ENCODE measurements around the gene NT5C1B. TPM values are rescaled to one million over a fixed set of nuclear protein-coding genes. Genes with fewer than 3 reads are reported as not detected.

NT5C1B gene
- total RNA-seq, 1 experiment from 2014 or later, result not detected

DNA sequence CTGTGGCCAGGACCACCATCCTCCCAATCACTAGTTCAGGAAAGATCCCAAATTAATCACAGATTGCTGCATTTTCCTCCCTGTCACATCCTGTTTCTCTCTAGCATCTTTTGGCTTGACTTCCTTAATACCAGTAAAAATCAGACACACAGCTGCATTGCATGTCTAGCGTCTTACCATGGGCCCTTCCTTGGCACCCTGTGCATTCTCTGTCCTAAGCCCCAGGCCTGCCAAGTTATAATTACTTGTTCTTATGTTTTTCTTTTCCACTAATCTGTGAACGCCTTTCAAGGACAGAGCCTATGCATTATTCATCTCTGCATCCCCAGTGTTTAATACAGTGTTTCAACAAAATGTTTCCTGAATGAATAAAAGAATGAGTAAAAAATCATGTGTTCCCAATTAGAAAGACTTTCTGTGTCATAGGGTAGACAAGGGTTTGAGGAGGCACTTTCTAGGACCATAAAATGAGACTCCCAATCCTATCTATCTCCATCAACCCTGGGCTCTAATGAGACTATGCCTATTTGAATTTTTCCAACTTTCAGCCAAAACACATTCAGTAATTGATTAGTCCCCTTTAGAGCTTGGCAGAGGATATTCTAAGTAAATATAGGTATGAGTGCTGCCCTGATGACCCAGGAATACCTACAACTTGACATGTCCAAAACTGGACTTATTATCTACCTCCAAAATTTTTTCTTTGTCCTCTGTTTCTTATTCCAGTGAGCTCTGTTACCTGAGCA is 10.3 kb upstream of the NT5C1B start:
- DNase-seq (ENCODE audit: low read depth), result no peak

DNA sequence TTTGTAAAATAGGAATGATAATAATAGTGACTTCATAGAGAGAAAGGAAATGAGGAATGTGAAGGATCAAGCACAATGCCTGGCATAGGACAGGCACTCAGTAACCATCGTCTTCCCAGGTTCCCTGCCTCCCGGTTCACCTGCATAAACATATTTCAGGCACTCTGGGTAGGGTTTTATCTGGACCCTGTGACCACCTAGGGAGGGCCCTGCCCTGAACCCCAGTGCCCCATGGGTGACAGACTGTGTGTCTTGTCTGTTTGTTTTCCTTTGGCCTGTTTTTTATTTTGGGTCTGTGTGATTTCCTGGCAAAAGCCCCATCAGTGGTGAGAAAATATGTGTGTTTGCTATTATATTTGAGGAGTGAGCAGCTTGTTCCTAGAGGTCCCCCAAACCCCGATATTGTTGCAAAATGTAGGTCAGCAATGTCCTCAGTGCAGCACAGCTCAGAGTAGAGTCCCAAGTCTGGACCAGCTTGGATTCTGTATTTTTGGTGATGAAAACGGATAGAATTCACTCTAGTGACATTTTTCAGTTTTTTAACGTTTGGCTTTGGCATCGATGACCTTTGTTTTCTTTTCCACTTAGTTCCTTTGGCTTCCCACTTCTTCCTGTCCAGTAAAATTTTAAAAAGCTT is 9.6 kb upstream of the NT5C1B start:
- no peak for DNase-seq (ENCODE audit: low read depth)

DNA sequence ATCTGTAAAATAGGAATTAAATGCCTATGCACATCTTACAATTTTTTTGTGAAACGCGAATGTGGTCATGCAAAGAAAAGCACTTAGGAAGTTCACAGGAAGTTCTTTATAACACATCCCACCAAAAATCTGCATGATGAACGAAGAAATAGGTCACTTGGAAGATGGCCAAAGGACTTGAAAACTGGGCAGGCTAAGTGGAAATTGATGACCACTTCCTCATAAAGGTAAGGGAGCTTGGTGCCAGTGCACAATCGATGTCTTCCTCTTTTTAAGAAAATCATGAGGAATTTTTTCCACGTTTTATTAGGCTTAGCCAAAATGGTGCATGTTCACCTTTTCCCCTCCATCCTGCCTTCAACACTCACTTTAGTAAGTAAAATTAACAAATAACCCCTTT is 8.2 kb upstream of the NT5C1B start:
- no peak for DNase-seq (ENCODE audit: low read depth)

DNA sequence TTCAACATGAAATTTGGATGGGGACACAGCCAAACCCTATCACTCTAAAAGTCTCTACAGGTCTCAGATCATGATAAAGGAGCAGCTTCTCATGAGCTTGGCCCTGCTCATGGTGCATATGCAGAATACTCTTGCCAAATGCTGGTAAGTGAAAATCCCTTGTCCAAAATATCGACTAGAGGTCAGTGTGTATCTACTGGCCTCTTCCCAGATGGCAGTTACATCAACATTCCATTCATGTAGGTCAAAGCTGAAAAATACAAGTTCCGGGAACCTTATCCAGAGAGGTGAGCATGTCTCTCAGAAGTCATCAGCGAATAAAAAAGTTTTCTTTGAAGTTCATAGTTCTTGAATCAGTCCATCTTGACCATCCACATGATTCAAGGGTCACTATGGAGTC is 7.6 kb upstream of the NT5C1B start:
- no peak for DNase-seq (ENCODE audit: low read depth)

DNA sequence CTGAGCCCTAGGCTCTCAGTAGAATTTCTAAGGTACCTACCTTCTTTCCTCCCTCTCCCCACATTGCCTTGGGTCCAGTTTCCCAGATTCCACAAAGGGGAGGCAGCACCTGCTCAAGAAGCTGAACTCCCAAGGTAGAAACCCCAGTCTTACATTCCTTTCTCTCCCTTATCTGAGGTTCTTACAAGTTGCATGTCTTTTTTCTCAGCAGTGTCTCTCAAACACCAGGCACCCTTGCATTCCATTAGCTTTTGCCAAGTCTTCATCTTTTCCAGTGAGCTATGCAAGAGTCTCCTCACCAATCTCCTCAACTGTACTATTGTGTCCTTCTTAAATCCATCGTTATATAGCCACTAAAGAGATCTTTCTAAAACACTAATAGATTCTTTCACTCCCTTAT is 4.1 kb upstream of the NT5C1B start:
- no peak for DNase-seq (ENCODE audit: low read depth)

DNA sequence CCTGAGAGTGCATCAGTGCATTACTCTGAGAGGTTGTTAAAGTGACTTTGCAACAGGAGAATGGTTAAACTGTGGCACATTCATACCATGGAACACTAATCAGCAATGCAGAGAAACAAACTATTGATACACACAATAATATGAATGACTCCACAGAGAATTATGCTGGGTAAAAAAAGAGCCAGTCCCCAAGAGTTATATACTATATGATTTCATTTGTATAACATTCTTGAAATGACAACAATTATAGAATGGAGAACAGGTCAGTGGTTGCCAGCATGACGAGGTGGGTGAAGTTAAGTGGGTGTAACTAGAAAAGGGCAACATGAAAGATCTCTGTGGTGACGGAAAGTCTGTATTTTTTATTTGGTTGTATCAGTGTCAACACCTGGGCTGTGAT is 3.0 kb upstream of the NT5C1B start:
- DNase-seq (ENCODE audit: low read depth), result no peak

DNA sequence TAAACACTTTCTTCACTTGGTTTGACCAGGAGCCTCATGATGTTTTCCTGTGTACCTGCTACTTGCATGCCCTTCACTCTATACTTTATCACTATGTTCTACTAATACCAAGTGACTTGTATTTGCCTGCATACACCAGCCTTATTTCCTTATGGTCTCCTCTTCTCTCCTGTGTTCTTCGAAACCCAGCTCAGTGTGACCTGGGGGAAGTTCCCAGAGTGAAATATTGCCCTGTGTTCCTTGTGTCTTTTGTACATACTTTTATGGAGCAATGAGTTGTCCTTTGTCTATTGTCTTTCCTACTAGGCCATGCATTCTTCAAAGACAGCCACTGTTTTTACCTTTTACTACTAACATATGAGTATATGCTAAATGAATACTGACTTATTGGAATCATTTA is 567 bp downstream of the NT5C1B start:
- no peak for DNase-seq (ENCODE audit: low read depth)

DNA sequence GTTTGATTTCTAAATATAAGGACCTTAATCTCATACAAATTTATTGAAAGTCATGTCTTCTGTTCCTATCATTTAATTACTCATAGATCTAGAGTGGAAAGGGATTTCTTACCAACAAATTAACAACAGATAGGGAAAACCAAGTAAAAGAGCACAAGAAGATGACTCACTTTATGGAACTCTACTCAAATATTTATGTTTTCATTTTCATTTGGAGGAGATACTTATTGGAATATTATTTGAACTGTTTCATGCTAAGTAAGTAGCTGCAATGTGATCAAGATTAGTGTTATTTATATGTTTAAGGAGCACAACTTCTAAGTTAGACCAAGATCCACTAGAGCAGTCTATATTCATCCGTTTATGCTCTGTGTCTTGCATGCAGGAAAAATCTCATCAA is 1.3 kb downstream of the NT5C1B start:
- DNase-seq (ENCODE audit: low read depth), result no peak

DNA sequence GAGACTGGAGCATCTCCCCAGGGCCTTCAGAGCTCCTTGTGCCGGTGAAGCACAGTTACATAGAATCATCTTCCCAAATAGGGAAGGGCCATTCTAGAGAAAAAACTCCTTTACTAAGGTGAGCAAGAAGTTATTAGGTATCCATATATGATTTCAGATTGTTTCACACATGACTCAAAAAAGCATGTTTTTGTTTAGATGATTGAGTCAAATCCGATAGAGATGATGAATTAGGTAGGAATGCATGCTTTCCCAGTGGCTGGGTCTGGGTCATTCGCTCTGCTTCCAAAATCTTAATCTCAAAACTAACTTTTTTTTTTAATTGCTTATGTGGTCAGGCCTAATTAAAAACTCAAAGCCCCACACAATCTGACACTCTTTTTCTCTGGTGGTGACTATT is 3.8 kb downstream of the NT5C1B start:
- no peak for DNase-seq (ENCODE audit: low read depth)

DNA sequence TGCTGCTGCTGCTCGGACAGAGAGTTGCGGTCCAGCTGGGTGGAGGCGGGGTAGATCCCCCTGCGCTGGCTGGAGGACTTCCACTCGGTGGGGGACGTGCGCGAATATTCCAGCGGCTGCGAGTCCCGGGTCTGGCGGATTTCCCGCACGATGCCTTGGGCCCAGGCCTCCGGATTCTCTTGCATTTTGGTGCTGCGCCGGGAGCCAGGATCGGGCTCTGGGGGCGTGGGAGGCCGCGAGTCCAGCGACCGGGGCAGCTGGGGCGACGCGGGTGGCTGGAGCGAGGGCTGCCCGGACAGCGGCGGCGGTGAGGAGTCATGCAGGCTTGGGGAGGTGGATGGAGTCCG is 4.8 kb downstream of the NT5C1B start:
- no peak for DNase-seq (ENCODE audit: low read depth)

DNA sequence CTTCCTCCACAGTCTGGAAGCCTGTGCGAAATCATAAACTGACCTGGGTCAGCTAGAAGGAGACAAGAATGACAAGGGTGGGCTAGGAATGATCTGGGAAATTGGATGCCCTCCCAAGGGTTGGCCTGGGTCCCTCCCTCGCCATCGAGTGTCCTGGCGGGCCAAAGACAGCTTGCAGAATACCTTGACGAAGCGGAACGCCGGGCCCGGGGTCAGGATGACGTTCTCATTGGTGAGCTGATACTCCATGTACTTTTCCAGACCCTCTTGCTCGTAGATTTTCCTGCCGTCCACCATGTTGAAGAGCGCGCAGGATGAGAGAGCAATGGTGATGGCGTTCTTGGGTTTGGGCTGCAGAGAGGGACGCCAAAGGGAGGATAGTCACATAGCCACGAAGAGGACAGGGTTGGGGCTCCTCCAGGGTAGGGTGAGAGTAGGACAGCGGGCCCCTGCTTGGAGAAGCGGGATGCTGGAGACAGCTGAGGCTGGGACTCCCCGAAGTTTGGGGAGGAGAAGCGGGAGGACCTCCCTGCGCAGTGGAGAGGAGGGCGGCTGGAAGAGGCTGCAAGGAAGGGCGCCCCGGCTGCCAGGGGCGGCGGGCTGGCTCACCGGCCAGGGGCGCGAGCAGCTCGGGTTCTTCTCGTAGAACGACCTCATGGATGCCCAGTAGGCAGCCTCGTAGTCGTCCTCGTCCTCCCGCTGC is 5.3 kb downstream of the NT5C1B start:
- no peak for DNase-seq (ENCODE audit: low read depth)

DNA sequence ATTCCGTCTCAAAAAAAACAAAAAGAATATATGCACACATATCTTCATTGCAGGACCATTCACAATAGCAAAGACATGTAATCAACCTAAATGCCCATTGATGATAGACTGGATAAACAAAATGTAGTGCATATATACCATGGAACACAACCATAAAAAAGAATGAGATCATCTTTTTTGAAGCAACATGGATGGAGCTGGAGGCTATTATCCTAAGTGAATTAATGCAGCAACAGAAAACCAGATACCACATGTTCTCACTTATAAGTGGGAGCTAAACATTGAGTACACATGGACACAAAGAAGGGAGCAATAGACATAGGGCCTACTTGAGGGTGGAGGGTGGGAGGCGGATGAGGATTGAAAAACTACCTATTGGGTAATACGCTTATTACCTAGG is 8.8 kb downstream of the NT5C1B start:
- no peak for DNase-seq (ENCODE audit: low read depth)

DNA sequence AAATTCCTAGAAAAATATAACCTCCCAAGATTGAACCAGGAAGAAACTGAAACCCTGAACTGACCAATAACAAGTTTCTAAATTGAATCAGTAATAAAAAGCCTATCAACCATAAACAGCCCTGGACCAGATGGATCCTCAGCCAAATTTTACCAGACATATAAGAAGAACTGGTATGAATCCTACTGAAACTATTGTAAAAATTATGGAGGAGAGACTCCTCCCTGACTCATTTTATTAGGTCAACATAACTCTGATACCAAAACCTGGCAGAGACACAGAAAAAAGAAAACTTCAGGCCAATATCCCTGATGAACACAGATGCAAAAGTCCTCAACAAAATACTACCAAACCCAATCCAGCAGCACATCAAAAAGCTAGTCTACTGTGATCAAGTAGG is 11.3 kb downstream of the NT5C1B start:
- no peak for DNase-seq (ENCODE audit: low read depth)

DNA sequence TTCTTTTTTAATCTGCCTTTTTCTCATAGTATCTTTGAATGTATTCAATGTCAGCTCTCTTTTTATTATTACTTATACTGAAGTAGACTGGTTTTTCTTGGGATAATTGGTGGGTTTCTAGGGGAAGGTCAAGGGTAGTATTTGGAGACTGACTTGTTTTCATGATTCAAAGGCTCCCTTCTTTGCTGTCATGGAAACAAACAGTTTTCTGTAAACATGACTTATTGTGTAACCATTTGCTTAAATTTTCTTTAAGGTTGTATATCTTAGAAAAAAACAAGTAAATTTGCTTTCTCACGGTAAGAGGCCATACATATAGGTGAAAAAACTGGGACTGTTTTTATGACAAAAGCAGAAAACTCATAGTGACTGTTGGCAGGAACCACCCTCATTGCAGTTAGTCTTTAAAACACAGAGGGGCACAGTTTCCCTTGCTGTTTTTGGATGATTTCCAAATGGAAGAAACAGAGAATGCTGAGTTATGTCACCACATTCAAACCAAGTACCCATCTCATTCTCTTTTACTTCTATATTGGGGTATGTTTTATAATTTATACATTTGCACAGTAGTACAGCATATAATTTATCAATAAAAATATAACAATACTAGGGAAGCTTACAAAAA is 23.1 kb downstream of the NT5C1B start:
- no peak for DNase-seq (ENCODE audit: low read depth)

DNA sequence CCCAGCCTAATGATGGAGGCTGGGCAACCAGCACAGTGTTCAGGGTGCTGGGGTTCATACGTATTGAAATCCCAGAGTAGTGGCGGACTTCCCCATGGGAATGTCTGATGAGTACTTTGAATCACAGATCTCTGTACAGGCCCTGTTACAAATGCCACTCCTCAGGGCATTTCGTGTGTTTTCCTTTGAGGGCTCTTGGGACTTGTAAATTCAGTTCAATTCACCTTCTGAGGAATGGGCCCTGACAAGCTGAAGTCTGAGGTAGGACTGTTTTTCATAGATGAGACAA is 28.6 kb downstream of the NT5C1B start:
- DNase-seq (ENCODE audit: low read depth), result no peak

DNA sequence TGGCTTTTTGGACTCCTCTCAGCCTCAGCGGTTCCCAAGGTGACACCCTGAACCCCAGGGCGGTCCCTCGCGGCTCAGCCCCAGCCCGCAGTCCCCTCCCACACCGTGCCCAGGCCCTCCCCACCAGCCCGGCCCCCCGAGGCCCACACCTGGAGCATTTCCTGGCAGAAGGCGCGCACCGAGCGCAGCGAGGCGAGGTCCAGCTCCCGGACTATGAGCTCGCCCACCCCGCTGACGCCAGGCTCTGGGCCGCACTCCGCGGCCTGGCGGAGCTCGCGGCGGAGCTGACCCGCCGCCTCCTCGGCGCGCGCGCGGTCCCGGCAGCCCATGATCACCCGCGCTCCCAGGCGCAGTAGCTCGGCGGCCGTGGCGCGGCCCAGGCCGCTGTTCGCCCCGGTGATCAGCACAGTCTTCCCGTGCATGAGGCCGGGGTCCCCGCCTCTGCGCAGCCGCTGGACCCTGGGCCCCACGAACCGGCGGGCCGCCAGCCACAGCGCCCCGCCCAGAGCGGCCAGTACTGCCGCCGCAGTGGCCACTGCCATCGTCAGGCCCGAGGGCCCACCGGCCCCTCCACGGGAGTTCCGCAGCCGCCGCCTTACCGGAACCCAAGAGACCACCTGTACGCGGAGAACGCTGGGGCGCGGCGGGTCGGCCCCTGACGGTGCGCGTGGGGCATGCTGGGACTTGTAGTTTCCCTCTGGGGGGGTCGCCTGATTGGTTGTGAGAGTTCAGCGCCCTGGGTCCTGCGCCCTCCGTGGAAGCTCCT is 29.2 kb downstream of the NT5C1B start, which contains the start of gene RDH14:
TSS of gene RDH14 (minus strand) at position 623 of the 766 bp plus-strand sequence. CDS start at position 542, 81 bp downstream.
- DNase-seq (ENCODE audit: low read depth), result peak; percentile 91

DNA sequence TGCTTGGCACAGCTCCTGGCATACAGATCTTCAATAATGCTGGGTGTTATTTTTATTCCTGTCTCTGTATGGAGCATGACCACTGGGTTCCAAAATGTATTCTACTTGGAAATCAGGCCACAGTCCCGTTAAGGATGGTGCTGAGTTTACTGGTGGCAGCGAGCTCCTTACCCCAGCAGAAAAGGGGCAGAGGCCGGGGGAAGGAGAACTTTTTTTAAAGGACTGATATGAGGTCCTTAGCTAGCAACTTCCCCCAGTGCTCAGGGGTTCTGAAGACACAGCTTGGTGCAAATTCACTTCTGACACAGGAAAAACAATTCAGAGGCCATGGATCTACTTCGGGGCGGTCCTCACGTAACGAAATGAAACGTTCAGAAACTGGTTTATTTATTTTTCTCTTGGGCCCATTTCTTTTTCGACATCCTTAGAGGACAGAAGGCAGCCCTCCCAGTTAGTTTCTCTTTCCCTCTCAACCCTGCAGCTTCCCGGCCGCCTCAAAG is 29.8 kb downstream of the NT5C1B start:
- DNase-seq (ENCODE audit: low read depth), result no peak

DNA sequence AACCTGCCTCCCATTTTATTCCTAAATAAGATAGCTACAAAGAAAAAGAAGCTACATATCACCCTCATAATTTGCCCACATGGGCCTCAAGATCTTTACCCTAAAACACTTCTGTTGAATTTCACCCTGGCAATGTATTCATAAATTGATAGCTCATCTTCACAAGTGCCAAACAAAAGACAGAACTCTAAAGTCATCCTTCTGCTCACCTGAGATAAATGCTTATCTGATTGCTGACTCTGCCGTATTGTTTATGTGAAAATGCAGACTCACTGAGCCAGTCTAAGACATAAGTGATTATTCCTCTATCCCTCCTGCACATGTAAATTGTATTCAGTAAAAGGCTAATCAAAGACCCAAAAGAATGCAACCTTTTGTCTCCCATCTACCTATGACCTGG is 30.9 kb downstream of the NT5C1B start:
- no peak for DNase-seq (ENCODE audit: low read depth)

DNA sequence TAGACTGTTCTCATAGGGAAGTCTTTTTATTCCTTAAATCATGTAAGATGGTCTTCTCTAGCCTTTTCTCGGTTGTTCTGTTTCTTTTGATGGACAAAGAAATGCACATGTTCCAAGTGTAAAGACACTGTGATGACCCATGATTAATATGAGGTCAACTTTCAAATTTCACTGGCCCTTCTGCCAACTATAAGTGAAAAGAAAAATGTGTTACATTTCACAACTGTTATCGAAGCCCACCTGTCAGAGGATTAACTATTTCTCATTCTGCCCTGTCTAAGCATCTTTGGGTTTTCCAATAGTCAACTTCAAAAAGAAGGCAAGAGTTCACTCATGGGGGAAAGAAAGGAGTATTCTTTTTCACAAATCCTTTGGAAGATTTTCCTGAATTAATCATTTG is 32.2 kb downstream of the NT5C1B start:
- no peak for DNase-seq (ENCODE audit: low read depth)

DNA sequence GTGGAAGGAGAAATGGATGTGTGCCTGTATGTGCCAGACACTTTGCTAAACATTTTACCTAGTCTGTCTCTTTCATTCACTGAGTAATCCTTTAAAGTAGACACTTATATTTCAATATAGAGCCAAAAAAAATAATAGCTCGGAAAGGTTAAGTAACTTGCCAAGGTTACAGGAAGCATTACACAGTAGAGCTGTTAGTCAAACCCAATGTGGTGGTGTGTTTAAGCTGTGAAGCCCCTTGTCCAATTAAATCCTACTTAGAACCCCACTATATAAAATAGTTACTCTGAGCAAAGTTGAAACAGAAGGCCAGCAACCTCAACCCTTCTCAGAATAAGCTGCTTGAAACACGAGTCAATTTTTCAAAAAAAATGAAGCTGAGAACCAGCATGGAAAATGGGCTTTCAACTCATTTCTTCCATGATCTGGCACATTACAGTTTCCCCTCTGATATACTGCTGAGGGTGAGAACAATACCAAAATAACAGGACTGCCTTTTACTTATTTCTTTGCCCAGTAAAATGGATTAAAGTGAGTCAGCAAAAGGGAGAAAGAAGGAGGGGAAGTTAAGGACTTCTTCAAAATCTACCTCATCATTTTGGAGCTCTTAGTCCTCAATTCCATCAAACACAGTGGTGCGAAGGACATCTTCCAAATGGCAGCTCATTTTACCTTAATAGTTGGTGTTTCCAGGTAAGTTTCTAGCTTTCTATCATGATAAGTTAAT is 36.9 kb downstream of the NT5C1B start:
- DNase-seq (ENCODE audit: low read depth), result peak; percentile 14

DNA sequence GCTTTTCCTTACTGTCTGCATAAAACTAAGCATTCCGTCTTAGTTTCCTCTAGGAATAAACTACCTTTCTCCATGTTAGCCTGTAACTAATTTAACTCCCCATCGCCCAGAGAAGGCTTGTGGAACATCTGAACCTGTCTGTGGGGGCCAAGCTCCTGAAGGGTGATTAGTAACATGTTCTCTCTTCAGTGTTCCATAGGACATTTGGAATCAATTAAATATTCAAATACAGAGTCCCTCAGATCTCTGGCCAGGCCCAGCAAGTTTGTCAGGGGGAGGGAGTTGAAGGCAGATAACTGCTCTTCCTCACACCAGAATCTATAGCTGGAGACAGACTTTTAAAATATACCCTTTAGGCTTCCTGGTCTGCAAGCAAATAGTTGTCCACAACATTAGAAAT is 37.7 kb downstream of the NT5C1B start:
- DNase-seq (ENCODE audit: low read depth), result no peak
